GM12878 (cell line): ENCODE measurements around the gene FGD4. TPM values are rescaled to one million over a fixed set of nuclear protein-coding genes. Genes with fewer than 3 reads are reported as not detected.

Source experiments
- ASH2L ChIP-seq: fragments of 300-600, 200-600 bp; sonication (generic); IDR thresholded peaks from 2 replicates; pipeline ENCODE4 v1.6.1; 2017; ENCODE audit warnings: low read depth, mild to moderate bottlenecking, borderline replicate concordance
- ATF2 ChIP-seq: IDR thresholded peaks from 2 replicates; pipeline ENCODE4 v1.6.1; 2012; ENCODE audit warnings: low read length, inconsistent platforms
- BMI1 ChIP-seq: fragments of 450-650 bp; IDR thresholded peaks from 2 replicates; pipeline ENCODE4 v1.6.1; 2016; ENCODE audit warnings: mild to moderate bottlenecking, moderate library complexity, borderline replicate concordance
- CTCF ChIP-seq, 3 experiments: IDR thresholded peaks in 2 of 3; conservative IDR thresholded peaks in 1 of 3; 2 replicates each; pipeline ENCODE4 v1.5.1; 2011; ENCODE audit warnings: low read depth in 3 of 3, low read length in 3 of 3, mild to moderate bottlenecking in 3 of 3, control low read depth in 2 of 3, moderate library complexity in 2 of 3, inconsistent platforms in 1 of 3, mixed read lengths in 1 of 3; ENCODE audit not compliant: control insufficient read depth in 2 of 3, insufficient read depth in 1 of 3; ENCODE audit errors: extremely low read depth in 1 of 3
- CUX1 ChIP-seq: IDR thresholded peaks from 2 replicates; pipeline ENCODE4 v1.6.1; 2012; ENCODE audit warnings: improper control_type of control experiment, low read depth, low read length; ENCODE audit not compliant: insufficient replicate concordance
- E2F8 ChIP-seq: fragments of 450-650 bp; IDR thresholded peaks from 2 replicates; pipeline ENCODE4 v1.6.1; 2018; ENCODE audit warnings: mild to moderate bottlenecking, low read depth, moderate library complexity; ENCODE audit not compliant: partially characterized antibody
- ETV6 ChIP-seq, 2 experiments: fragments of 450-650 bp in 1 of 2; IDR thresholded peaks in 1 of 2; conservative IDR thresholded peaks in 1 of 2; 2 replicates each; pipeline ENCODE4 v1.6.1; 2014; ENCODE audit warnings: antibody characterized with exemption in 1 of 2, borderline replicate concordance in 1 of 2, low read depth in 1 of 2, mild to moderate bottlenecking in 1 of 2, moderate library complexity in 1 of 2
- HDGF ChIP-seq: fragments of 450-650 bp; IDR thresholded peaks from 2 replicates; pipeline ENCODE4 v1.6.1; 2016; ENCODE audit warnings: antibody characterized with exemption
- JUNB ChIP-seq: IDR thresholded peaks from 2 replicates; pipeline ENCODE4 v1.6.1; 2016; ENCODE audit warnings: antibody characterized with exemption, mild to moderate bottlenecking
- MTA3 ChIP-seq: IDR thresholded peaks from 2 replicates; pipeline ENCODE4 v1.6.1; 2012; ENCODE audit warnings: low read length, inconsistent platforms, borderline replicate concordance
- NBN ChIP-seq: fragments of 450-650 bp; IDR thresholded peaks from 2 replicates; pipeline ENCODE4 v1.6.1; 2016
- NR2C1 ChIP-seq: fragments of 450-650 bp; IDR thresholded peaks from 2 replicates; pipeline ENCODE4 v1.6.1; 2017; ENCODE audit warnings: antibody characterized with exemption, mild to moderate bottlenecking, moderate library complexity
- RAD21 ChIP-seq: IDR thresholded peaks from 2 replicates; pipeline ENCODE4 v1.6.1; 2011; ENCODE audit warnings: mild to moderate bottlenecking, low read depth, low read length, moderate library complexity; ENCODE audit not compliant: insufficient read depth
- RELB ChIP-seq: fragments of 450-650 bp; IDR thresholded peaks from 2 replicates; pipeline ENCODE4 v1.6.1; 2017; ENCODE audit warnings: low read depth, mild to moderate bottlenecking, moderate library complexity
- SUPT20H ChIP-seq: IDR thresholded peaks from 2 replicates; pipeline ENCODE4 v1.6.1; 2011; ENCODE audit warnings: low read depth, mild to moderate bottlenecking, low read length, moderate library complexity, borderline replicate concordance; ENCODE audit not compliant: control insufficient read depth
- TCF7 ChIP-seq: IDR thresholded peaks from 2 replicates; pipeline ENCODE4 v1.6.1; 2014; ENCODE audit warnings: antibody characterized with exemption, borderline replicate concordance
- ZNF274 ChIP-seq: IDR thresholded peaks from one replicate; pipeline ENCODE4 v1.8.0; 2011; ENCODE audit not compliant: insufficient read length, insufficient read depth
- polyA plus RNA-seq, 11 experiments: library from polyadenylated mRNA; depleted of rRNA in 4 of 11; unstranded in 6 of 11; stranded (reverse) in 5 of 11; fragments of >200 nt; fragmentation: Nextera tagmentation in 4 of 11; fragmentation: Illumina TruSeq in 1 of 11; extraction: Ambion mirVana in 4 of 11; extraction: Trizol in 1 of 11; gene quantifications; 1 replicate in 1 of 11; 2 replicates in 10 of 11; pipeline versions ENCODE4 v1.2.1 to v1.2.3, GENCODE V29; 2011 to 2016; ENCODE audit warnings: inconsistent platforms in 2 of 11, missing spikeins in 2 of 11, low read depth in 1 of 11
- total RNA-seq, 4 experiments: library from RNA; depleted of rRNA in 3 of 4; stranded (reverse); fragments of >200 nt in 3 of 4; fragmentation: Illumina TruSeq in 1 of 4; extraction: Trizol in 1 of 4; gene quantifications; 2 replicates each; pipeline versions ENCODE4 v1.2.1 to v1.2.3, GENCODE V29; 2013 to 2021

The FGD4 gene
- total and polyA plus RNA-seq, 10 of the 15 experiments (the other 5 are each of a cell fraction or from before 2014, with no cell fraction given), result 0.01 to 0.18 (median 0.08) TPM; not detected in 3

- TF ChIP-seq CTCF (IDR thresholded peaks at IDR 0.05 in 2 of 3, conservative IDR thresholded peaks at IDR 0.05 in 1 of 3; ENCODE audit: control insufficient read depth in 2 of 3, extremely low read depth in 1 of 3, insufficient read depth in 1 of 3, low read depth in 3 of 3, low read length in 3 of 3) (no peak), E2F8 (no peak), RAD21 (no peak), NR2C1 (no peak), NBN (0 out of 2 replicates have a peak, but pooled peaks have one; percentile 31), ATF2 (peak; percentile 83), BMI1 (no peak), CUX1 (peak; percentile 71), ASH2L (no peak), SUPT20H (no peak), JUNB (peak; percentile 96), MTA3 (0 out of 2 replicates have a peak, but pooled peaks have one; percentile 26), ETV6 (conservative IDR thresholded peaks at IDR 0.05 in 1 of 2, IDR thresholded peaks at IDR 0.05 in 1 of 2; ENCODE audit: borderline replicate concordance in 1 of 2, low read depth in 1 of 2) (peak in 1 of 2 experiments; percentile 81; a peak in 2 of 4 replicates), ZNF274 (no peak), TCF7 (peak; percentile 89), HDGF (no peak), RELB (peak; percentile 64; the same call in 1 of the 2 replicates)
Measured at GRCh38 chr12:32603858-32604257, 204.5 kb downstream of the FGD4 start (continued).
